ENCODE data around the gene GRID1. TPM values are rescaled to one million over a fixed set of nuclear protein-coding genes. Genes with fewer than 3 reads are reported as not detected.

The GRID1 gene
- total RNA-seq, 3 donors from 2014 or later = 2.3 to 8.5 (median 5.9) TPM

- peak in 1 of 2 donors; percentile 14 for DNase-seq (ENCODE audit: low spot score in 2 of 2)
- Histone ChIP-seq H3K4me1 (no peaks in the 10 kb centered on the region), H3K27me3 (no peaks in the 10 kb centered on the region), H3K4me3 (no peak overlapping the region), H3K27ac (no peak overlapping the region), H3K36me3 (no peaks in the 10 kb centered on the region), H3K9me3 (no peaks in the 10 kb centered on the region)
- intact Hi-C loops (cut with DNase I; ENCODE audit: low total_unique reads) = no loop called here
- TF ChIP-seq POLR2AphosphoS5 (IDR thresholded peaks at IDR 0.05) = no peak
- no peak for TF ChIP-seq CTCF (IDR thresholded peaks at IDR 0.05)
- TF ChIP-seq POLR2A (IDR thresholded peaks at IDR 0.05) = no peak
Observed at GRCh38 chr10:86316990-86317389, 49.6 kb downstream of the GRID1 start.

GRCh38 chr10:86316274-86316835, 50.2 kb downstream of the GRID1 start:
- no peaks in the 10 kb centered on the region for H3K36me3 ChIP-seq
- TF ChIP-seq POLR2A (IDR thresholded peaks at IDR 0.05) (no peak), CTCF (IDR thresholded peaks at IDR 0.05) (no peak), POLR2AphosphoS5 (IDR thresholded peaks at IDR 0.05) (no peak)
- H3K27me3 ChIP-seq = no peaks in the 10 kb centered on the region
- intact Hi-C loops (cut with DNase I; ENCODE audit: low total_unique reads) = no loop called here
- no peak overlapping the region for H3K4me3 ChIP-seq
- no peaks in the 10 kb centered on the region for H3K4me1 ChIP-seq
- peak in 1 of 2 donors; percentile 20 for DNase-seq (ENCODE audit: low spot score in 2 of 2)
- H3K27ac ChIP-seq = no peak overlapping the region
- no peaks in the 10 kb centered on the region for H3K9me3 ChIP-seq

- no peaks in the 10 kb centered on the region for H3K4me1 ChIP-seq
- intact Hi-C loops (cut with DNase I; ENCODE audit: low total_unique reads) = no loop called here
- TF ChIP-seq CTCF (IDR thresholded peaks at IDR 0.05) (no peak), POLR2AphosphoS5 (IDR thresholded peaks at IDR 0.05) (no peak), POLR2A (IDR thresholded peaks at IDR 0.05) (no peak)
- H3K27ac ChIP-seq = no peak overlapping the region
- no peak for DNase-seq (ENCODE audit: low spot score in 2 of 2)
- H3K4me3 ChIP-seq = no peak overlapping the region
- no peaks in the 10 kb centered on the region for H3K9me3 ChIP-seq
- no peaks in the 10 kb centered on the region for H3K27me3 ChIP-seq
- H3K36me3 ChIP-seq = no peaks in the 10 kb centered on the region
Observed at GRCh38 chr10:86315549-86315942, 51.0 kb downstream of the GRID1 start.

GRCh38 chr10:86314616-86315548, 51.7 kb downstream of the GRID1 start:
- no peaks in the 10 kb centered on the region for H3K36me3 ChIP-seq
- intact Hi-C loops (cut with DNase I; ENCODE audit: low total_unique reads) = no loop called here
- H3K4me3 ChIP-seq = no peak overlapping the region
- TF ChIP-seq POLR2A (IDR thresholded peaks at IDR 0.05) = no peak
- TF ChIP-seq POLR2AphosphoS5 (IDR thresholded peaks at IDR 0.05) = no peak
- TF ChIP-seq CTCF (IDR thresholded peaks at IDR 0.05) = no peak
- H3K27ac ChIP-seq = no peak overlapping the region
- no peaks in the 10 kb centered on the region for H3K4me1 ChIP-seq
- H3K9me3 ChIP-seq = no peaks in the 10 kb centered on the region
- H3K27me3 ChIP-seq = no peaks in the 10 kb centered on the region
- DNase-seq (ENCODE audit: low spot score in 2 of 2) = peak in 1 of 2 donors; percentile 33

GRCh38 chr10:86313621-86314041, 53.0 kb downstream of the GRID1 start:
- DNase-seq (ENCODE audit: low spot score in 2 of 2) = no peak
- Histone ChIP-seq H3K27me3 (no peaks in the 10 kb centered on the region), H3K36me3 (no peaks in the 10 kb centered on the region), H3K27ac (no peak overlapping the region), H3K4me3 (no peak overlapping the region), H3K4me1 (no peaks in the 10 kb centered on the region), H3K9me3 (no peaks in the 10 kb centered on the region)
- intact Hi-C loops (cut with DNase I; ENCODE audit: low total_unique reads) = no loop called here
- TF ChIP-seq CTCF (IDR thresholded peaks at IDR 0.05) (no peak), POLR2A (IDR thresholded peaks at IDR 0.05) (no peak), POLR2AphosphoS5 (IDR thresholded peaks at IDR 0.05) (no peak)

Data from breast epithelium (tissue), 4 donors.